ENCODE results near the gene OR13C5. TPM values are rescaled to one million over a fixed set of nuclear protein-coding genes. Genes with fewer than 3 reads are reported as not detected.
"Not testable (repeated sequence)": the region's sequence is repeated elsewhere in the genome, so short reads cannot be mapped to it uniquely, and the experiment has no call there.

OR13C5 gene
- total and polyA plus RNA-seq, 3 experiments from 2014 or later = not detected

DNA sequence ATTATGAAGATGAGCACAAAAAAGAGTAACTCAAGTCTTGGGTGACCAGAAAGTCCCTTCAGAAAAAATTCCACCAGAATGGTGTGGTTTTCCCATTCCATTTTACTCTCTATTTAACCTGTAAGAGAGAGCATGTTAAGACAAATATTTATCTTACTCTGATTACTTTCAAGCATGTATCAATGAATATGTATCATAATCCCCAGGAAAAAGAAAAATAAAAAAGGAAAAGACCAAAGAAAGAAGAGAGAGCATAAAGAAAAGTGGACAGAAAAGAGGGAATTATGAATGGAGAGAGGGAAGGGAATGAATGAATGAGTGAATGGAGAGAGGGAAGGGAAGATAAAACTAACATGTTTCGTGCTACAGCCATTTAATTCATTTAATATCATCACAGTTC lies 6.3 kb upstream of the OR13C5 start, which contains the start of gene OR13C2:
OR13C2 (minus strand) TSS at position 101 of the 400 bp plus-strand sequence; CDS start at position 101, 0 bp downstream.
- H3K36me3 ChIP-seq (ENCODE audit: insufficient read depth, low read length); POLR2A ChIA-PET; DNase-seq; H3K27ac ChIP-seq (ENCODE audit: low read depth, low read length); H3K9me3 Mint-ChIP-seq; H3K9me3 ChIP-seq (ENCODE audit: low read length); H3K27me3 Mint-ChIP-seq; H3K4me1 ChIP-seq (ENCODE audit: insufficient read depth, low read length); H3K36me3 Mint-ChIP-seq; H3K4me1 Mint-ChIP-seq; CTCF ChIA-PET; H3K4me3 ChIP-seq (ENCODE audit: low read length); H3K4me3 Mint-ChIP-seq; H3K27me3 ChIP-seq (ENCODE audit: insufficient read depth, low read length, poor library complexity, severe bottlenecking); H3K27ac Mint-ChIP-seq: not testable (repeated sequence)

GRCh38 chr9:104604801-104605200 lies 5.6 kb upstream of the OR13C5 start:
- Mint-ChIP-seq H3K4me3 (no peak overlapping the region), H3K36me3 (no peaks in the 10 kb centered on the region), H3K9me3 (no peaks in the 10 kb centered on the region), H3K27ac (no peak overlapping the region), H3K4me1 (no peaks in the 10 kb centered on the region), H3K27me3 (peaks cover 0 to 2% of the 10 kb centered on the region in 2 donors)
- CTCF ChIA-PET = no interaction called here
- Histone ChIP-seq H3K36me3 (ENCODE audit: insufficient read depth, low read length) (no peaks in the 10 kb centered on the region), H3K27ac (ENCODE audit: low read depth, low read length) (no peak overlapping the region), H3K27me3 (ENCODE audit: insufficient read depth, low read length, poor library complexity, severe bottlenecking) (no peaks in the 10 kb centered on the region), H3K9me3 (ENCODE audit: low read length) (no peaks in the 10 kb centered on the region), H3K4me3 (ENCODE audit: low read length) (no peak overlapping the region), H3K4me1 (ENCODE audit: insufficient read depth, low read length) (no peaks in the 10 kb centered on the region)
- POLR2A ChIA-PET = no interaction called here
- DNase-seq = no peak

DNA sequence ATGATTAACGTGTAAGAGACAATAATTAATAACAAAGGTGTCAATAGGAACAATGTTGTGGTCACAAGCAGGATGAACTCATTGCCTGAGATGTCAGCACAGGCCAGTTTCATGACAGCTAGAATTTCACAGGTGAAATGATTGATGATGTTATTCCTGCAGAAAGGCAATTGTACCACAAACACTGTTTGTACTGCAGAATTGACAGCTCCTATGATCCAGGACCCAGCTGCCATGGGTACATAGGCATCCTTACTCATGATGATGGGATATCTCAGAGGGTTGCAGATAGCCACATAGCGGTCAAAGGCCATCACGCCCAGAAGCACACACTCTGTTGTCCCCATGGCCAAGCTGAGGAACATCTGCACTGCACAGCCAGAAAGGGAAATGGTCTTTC lies 464 bp downstream of the OR13C5 start:
- H3K9me3 ChIP-seq (ENCODE audit: low read length); CTCF ChIA-PET; H3K27ac ChIP-seq (ENCODE audit: low read depth, low read length); H3K4me3 Mint-ChIP-seq; POLR2A ChIA-PET; H3K4me1 Mint-ChIP-seq; H3K4me1 ChIP-seq (ENCODE audit: insufficient read depth, low read length); H3K9me3 Mint-ChIP-seq; DNase-seq; H3K36me3 Mint-ChIP-seq; H3K36me3 ChIP-seq (ENCODE audit: insufficient read depth, low read length); H3K27me3 ChIP-seq (ENCODE audit: insufficient read depth, low read length, poor library complexity, severe bottlenecking); H3K4me3 ChIP-seq (ENCODE audit: low read length); H3K27me3 Mint-ChIP-seq: not testable (repeated sequence)
- peak overlapping the region in 1 of 8 donors; percentile 54 for H3K27ac Mint-ChIP-seq

DNA sequence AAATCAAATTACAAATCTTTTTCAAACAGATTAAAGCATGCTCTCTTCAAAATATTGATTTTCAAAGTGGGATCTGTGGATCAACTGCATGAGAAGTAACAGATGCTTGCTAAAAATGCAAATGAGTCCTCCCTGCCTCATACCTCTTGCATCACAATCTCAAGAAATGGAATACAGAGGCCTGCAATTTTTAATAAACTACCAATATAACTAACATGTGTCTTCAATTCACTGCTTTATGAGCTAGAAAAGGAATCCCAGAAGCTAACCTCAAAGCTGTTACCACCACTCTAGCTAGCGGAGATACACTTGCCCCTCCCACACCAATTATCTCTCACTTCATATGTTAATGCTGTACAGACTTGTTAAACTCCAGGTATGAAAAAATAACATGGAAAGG lies 9.6 kb downstream of the OR13C5 start:
- no peak overlapping the region for H3K4me3 ChIP-seq (ENCODE audit: low read length)
- H3K9me3 ChIP-seq (ENCODE audit: low read length) = no peaks in the 10 kb centered on the region
- DNase-seq = no peak
- no peak overlapping the region for H3K27ac Mint-ChIP-seq
- peaks cover 0 to 18% (median 4%) of the 10 kb centered on the region in 5 donors for H3K9me3 Mint-ChIP-seq
- POLR2A ChIA-PET = no interaction called here
- H3K4me3 Mint-ChIP-seq = no peak overlapping the region
- H3K27me3 Mint-ChIP-seq = no peaks in the 10 kb centered on the region
- H3K36me3 ChIP-seq (ENCODE audit: insufficient read depth, low read length) = no peaks in the 10 kb centered on the region
- H3K4me1 Mint-ChIP-seq = no peaks in the 10 kb centered on the region
- no peaks in the 10 kb centered on the region for H3K36me3 Mint-ChIP-seq
- no peaks in the 10 kb centered on the region for H3K27me3 ChIP-seq (ENCODE audit: insufficient read depth, low read length, poor library complexity, severe bottlenecking)
- CTCF ChIA-PET = no interaction called here
- H3K27ac ChIP-seq (ENCODE audit: low read depth, low read length) = no peak overlapping the region
- H3K4me1 ChIP-seq (ENCODE audit: insufficient read depth, low read length) = no peaks in the 10 kb centered on the region

GRCh38 chr9:104586496-104587180 lies 12.6 kb downstream of the OR13C5 start:
- no peak for DNase-seq
- Mint-ChIP-seq H3K4me3 (no peak overlapping the region), H3K27me3 (no peaks in the 10 kb centered on the region), H3K9me3 (peaks cover 0 to 2% (median 0%) of the 10 kb centered on the region in 5 donors), H3K27ac (no peak overlapping the region), H3K36me3 (no peaks in the 10 kb centered on the region), H3K4me1 (no peaks in the 10 kb centered on the region)
- H3K36me3 ChIP-seq (ENCODE audit: insufficient read depth, low read length) = no peaks in the 10 kb centered on the region
- H3K27ac ChIP-seq (ENCODE audit: low read depth, low read length) = no peak overlapping the region
- no peaks in the 10 kb centered on the region for H3K9me3 ChIP-seq (ENCODE audit: low read length)
- no peaks in the 10 kb centered on the region for H3K27me3 ChIP-seq (ENCODE audit: insufficient read depth, low read length, poor library complexity, severe bottlenecking)
- ChIA-PET POLR2A (no interaction called here), CTCF (no interaction called here)
- no peaks in the 10 kb centered on the region for H3K4me1 ChIP-seq (ENCODE audit: insufficient read depth, low read length)
- H3K4me3 ChIP-seq (ENCODE audit: low read length) = no peak overlapping the region

DNA sequence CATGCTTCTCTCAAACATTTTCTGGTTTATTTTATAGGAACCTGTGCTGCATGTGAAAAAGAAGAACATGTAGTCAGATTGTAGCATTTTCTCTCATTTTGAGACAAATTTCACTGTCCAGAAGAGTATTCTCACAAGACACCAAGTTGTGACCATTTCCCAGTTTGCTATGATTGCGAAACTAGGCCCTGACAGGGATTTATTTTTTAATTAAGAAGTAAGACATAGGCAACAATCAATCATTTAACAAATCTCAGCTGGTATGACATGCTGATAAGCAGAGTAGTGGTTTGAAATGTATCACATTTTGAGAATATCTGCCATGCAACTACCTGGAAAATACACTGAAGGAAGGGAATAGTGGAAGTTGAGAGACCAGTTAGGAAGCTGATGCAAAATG lies 18.7 kb downstream of the OR13C5 start:
- Mint-ChIP-seq H3K36me3 (no peaks in the 10 kb centered on the region), H3K9me3 (peaks cover 0 to 1% (median 0%) of the 10 kb centered on the region in 5 donors), H3K27ac (no peak overlapping the region), H3K4me1 (no peaks in the 10 kb centered on the region), H3K27me3 (no peaks in the 10 kb centered on the region), H3K4me3 (no peak overlapping the region)
- Histone ChIP-seq H3K9me3 (ENCODE audit: low read length) (no peaks in the 10 kb centered on the region), H3K4me3 (ENCODE audit: low read length) (no peak overlapping the region), H3K27me3 (ENCODE audit: insufficient read depth, low read length, poor library complexity, severe bottlenecking) (no peaks in the 10 kb centered on the region), H3K4me1 (ENCODE audit: insufficient read depth, low read length) (no peaks in the 10 kb centered on the region), H3K27ac (ENCODE audit: low read depth, low read length) (no peak overlapping the region), H3K36me3 (ENCODE audit: insufficient read depth, low read length) (no peaks in the 10 kb centered on the region)
- ChIA-PET POLR2A (no interaction called here), CTCF (no interaction called here)
- DNase-seq = no peak

DNA sequence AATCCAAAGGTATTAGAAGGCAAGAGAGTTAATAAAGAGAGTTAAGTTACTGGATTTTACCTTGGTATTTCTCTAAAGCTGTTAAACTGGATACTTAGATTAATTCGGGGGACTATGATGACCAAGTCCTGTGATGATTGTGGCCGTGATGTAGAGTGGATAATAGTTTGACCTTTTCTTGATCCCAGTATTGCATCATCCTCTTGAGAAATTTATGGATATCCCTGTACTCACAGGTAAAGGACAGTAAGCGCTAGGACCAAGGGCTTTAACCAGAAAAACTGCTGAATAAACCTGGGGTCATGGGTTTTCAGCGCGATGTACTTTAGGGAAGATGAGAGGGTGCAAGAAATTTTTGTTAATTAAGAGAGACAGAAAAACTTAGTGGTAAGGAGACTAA lies 21.9 kb downstream of the OR13C5 start:
- no peaks in the 10 kb centered on the region for H3K4me1 Mint-ChIP-seq
- H3K36me3 Mint-ChIP-seq = no peaks in the 10 kb centered on the region
- no peak for DNase-seq
- H3K27me3 ChIP-seq (ENCODE audit: insufficient read depth, low read length, poor library complexity, severe bottlenecking) = no peaks in the 10 kb centered on the region
- H3K9me3 Mint-ChIP-seq = peaks cover 0 to 9% (median 6%) of the 10 kb centered on the region in 5 donors
- H3K36me3 ChIP-seq (ENCODE audit: insufficient read depth, low read length) = no peaks in the 10 kb centered on the region
- H3K27me3 Mint-ChIP-seq = no peaks in the 10 kb centered on the region
- no peak overlapping the region for H3K27ac Mint-ChIP-seq
- H3K9me3 ChIP-seq (ENCODE audit: low read length) = no peaks in the 10 kb centered on the region
- CTCF ChIA-PET = no interaction called here
- no peaks in the 10 kb centered on the region for H3K4me1 ChIP-seq (ENCODE audit: insufficient read depth, low read length)
- H3K4me3 ChIP-seq (ENCODE audit: low read length) = no peak overlapping the region
- H3K4me3 Mint-ChIP-seq = no peak overlapping the region
- POLR2A ChIA-PET = no interaction called here
- H3K27ac ChIP-seq (ENCODE audit: low read depth, low read length) = no peak overlapping the region

- no peak for DNase-seq
- Mint-ChIP-seq H3K4me3 (no peak overlapping the region), H3K27me3 (no peaks in the 10 kb centered on the region), H3K4me1 (no peaks in the 10 kb centered on the region), H3K36me3 (no peaks in the 10 kb centered on the region), H3K27ac (no peak overlapping the region), H3K9me3 (peaks cover 0 to 12% (median 6%) of the 10 kb centered on the region in 5 donors)
- Histone ChIP-seq H3K27me3 (ENCODE audit: insufficient read depth, low read length, poor library complexity, severe bottlenecking) (no peaks in the 10 kb centered on the region), H3K4me1 (ENCODE audit: insufficient read depth, low read length) (no peaks in the 10 kb centered on the region), H3K9me3 (ENCODE audit: low read length) (no peaks in the 10 kb centered on the region), H3K27ac (ENCODE audit: low read depth, low read length) (no peak overlapping the region), H3K36me3 (ENCODE audit: insufficient read depth, low read length) (no peaks in the 10 kb centered on the region), H3K4me3 (ENCODE audit: low read length) (no peak overlapping the region)
- POLR2A ChIA-PET = no interaction called here
- CTCF ChIA-PET = no interaction called here
Observed at GRCh38 chr9:104575456-104575855, 23.8 kb downstream of the OR13C5 start.

- H3K27ac ChIP-seq (ENCODE audit: low read depth, low read length) = no peak overlapping the region
- POLR2A ChIA-PET = no interaction called here
- H3K4me1 Mint-ChIP-seq = no peaks in the 10 kb centered on the region
- no peak overlapping the region for H3K27ac Mint-ChIP-seq
- DNase-seq = no peak
- H3K9me3 Mint-ChIP-seq = peaks cover 6 to 13% (median 6%) of the 10 kb centered on the region in 5 donors
- H3K4me1 ChIP-seq (ENCODE audit: insufficient read depth, low read length) = no peaks in the 10 kb centered on the region
- no peaks in the 10 kb centered on the region for H3K36me3 ChIP-seq (ENCODE audit: insufficient read depth, low read length)
- H3K9me3 ChIP-seq (ENCODE audit: low read length) = no peaks in the 10 kb centered on the region
- CTCF ChIA-PET = no interaction called here
- H3K27me3 ChIP-seq (ENCODE audit: insufficient read depth, low read length, poor library complexity, severe bottlenecking) = no peaks in the 10 kb centered on the region
- H3K4me3 ChIP-seq (ENCODE audit: low read length) = no peak overlapping the region
- no peaks in the 10 kb centered on the region for H3K27me3 Mint-ChIP-seq
- H3K36me3 Mint-ChIP-seq = no peaks in the 10 kb centered on the region
- H3K4me3 Mint-ChIP-seq = no peak overlapping the region
Observed at GRCh38 chr9:104572612-104573011, 26.6 kb downstream of the OR13C5 start.
